ENCODE data around the gene UMAD1. TPM values are rescaled to one million over a fixed set of nuclear protein-coding genes. Genes with fewer than 3 reads are reported as not detected.

UMAD1 gene
- total and polyA plus RNA-seq, 2 donors (not counting 3 experiments of a cell fraction or from before 2014, with no cell fraction given) = 5.6 to 6.6 TPM

- H3K27me3 ChIP-seq (ENCODE audit: control insufficient read depth in 2 of 2, insufficient read depth in 2 of 2, low read length in 2 of 2) = no peaks in the 10 kb centered on the region
- H3K79me2 ChIP-seq (ENCODE audit: control insufficient read depth, insufficient read depth, low read length) = no peaks in the 10 kb centered on the region
- H2AFZ ChIP-seq (ENCODE audit: low read depth, low read length) = no peak overlapping the region
- CTCF ChIA-PET = interaction anchor here (0.8 to 1.6 kb wide), 2 partner anchors 11 to 22 kb away, joined by 3 to 5 read pairs; no protein-coding TSS in a partner anchor
- intact Hi-C loops (cut with micrococcal nuclease) = no loop called here
- no peaks in the 10 kb centered on the region for H3K4me1 ChIP-seq (ENCODE audit: control insufficient read depth, extremely low read depth, insufficient read depth, low read length)
- H3K9me3 ChIP-seq (replicated peaks; ENCODE audit: control insufficient read depth, insufficient read depth, low read length) = no peaks in the 10 kb centered on the region
- no peaks in the 10 kb centered on the region for H3K9me1 ChIP-seq (replicated peaks; ENCODE audit: control insufficient read depth, extremely low read depth, insufficient read depth, low read length)
- POLR2A ChIA-PET = no interaction called here
- H3K9ac ChIP-seq (replicated peaks; ENCODE audit: extremely low read depth, insufficient read depth, low read length) = no peak overlapping the region
- no peaks in the 10 kb centered on the region for H4K20me1 ChIP-seq (replicated peaks; ENCODE audit: control insufficient read depth, extremely low read depth, insufficient read depth, low read length)
- TF ChIP-seq MAX (IDR thresholded peaks at IDR 0.05; ENCODE audit: insufficient read depth, insufficient read length) = no peak
- TF ChIP-seq POLR2A (IDR thresholded peaks at IDR 0.05; ENCODE audit: low read depth, low read length) = no peak
- no peak for TF ChIP-seq POLR2AphosphoS5 (IDR thresholded peaks at IDR 0.05; ENCODE audit: insufficient read depth, low read depth, low read length)
- no peak for TF ChIP-seq EZH2 (IDR thresholded peaks at IDR 0.05; ENCODE audit: borderline replicate concordance, low read depth, low read length, severe bottlenecking)
- TF ChIP-seq MYC (IDR thresholded peaks at IDR 0.05; ENCODE audit: low read depth, low read length) = no peak
- TF ChIP-seq FOS (IDR thresholded peaks at IDR 0.05; ENCODE audit: borderline replicate concordance, insufficient read depth, low read length) = no peak
- no peak for TF ChIP-seq CTCF (IDR thresholded peaks at IDR 0.05; ENCODE audit: extremely low read depth in 1 of 2, insufficient read depth in 1 of 2, low read depth in 1 of 2, low read length in 2 of 2)
- no peak overlapping the region for H3K4me2 ChIP-seq (ENCODE audit: insufficient read depth, low read length)
- no peak overlapping the region for H3K4me3 ChIP-seq (replicated peaks in 1 of 3; ENCODE audit: insufficient read depth in 1 of 3, low read depth in 1 of 3, low read length in 3 of 3)
- dilution Hi-C loops (cut with MboI; ENCODE audit: extremely low pct_ligation_motif_present, low sequenced_read_pairs) = no loop called here
- FAIRE-seq (no peak), DNase-seq (ENCODE audit: low read depth, low spot score) (no peak)
- BruUV-seq (replicated peaks) = no TSS peak
- H3K36me3 ChIP-seq (ENCODE audit: control insufficient read depth in 2 of 2, extremely low read depth in 1 of 2, insufficient read depth in 2 of 2, low read length in 2 of 2) = no peaks in the 10 kb centered on the region
- no peak overlapping the region for H3K27ac ChIP-seq (ENCODE audit: insufficient read depth, low read depth, low read length)
Observed at GRCh38 chr7:7908622-7909145, 268.1 kb downstream of the UMAD1 start.
